Gastrocnemius medialis (tissue), 4 donors: ENCODE measurements around the gene MAGEA8. TPM values are rescaled to one million over a fixed set of nuclear protein-coding genes. Genes with fewer than 3 reads are reported as not detected.
"Not testable (repeated sequence)": the region's sequence is repeated elsewhere in the genome, so short reads cannot be mapped to it uniquely, and the experiment has no call there.

Source experiments
- ATAC-seq, 2 donors: fragments of 150-250 bp; one replicate each; pipeline ENCODE4 v1.9.1; 2016
- DNase-seq, 2 donors: peaks; one replicate each; pipeline ENCODE4 v3.0.0-alpha.2; 2019
- H3K27ac ChIP-seq, 4 donors: fragments of 200-600 bp; sonication (generic); 1 replicate in 1 of 4; 2 replicates in 3 of 4; pipeline ENCODE4 v1.5.1; 2016 to 2018; ENCODE audit warnings: mild to moderate bottlenecking in 2 of 4, moderate library complexity in 1 of 4
- H3K27me3 ChIP-seq, 3 donors: fragments of 200-600 bp; sonication (generic) in 2 of 3; 1 replicate in 1 of 3; 2 replicates in 2 of 3; pipeline versions ENCODE4 v1.5.1 to v1.6.0; 2016 to 2019; ENCODE audit warnings: mild to moderate bottlenecking in 1 of 3, moderate library complexity in 1 of 3
- H3K36me3 ChIP-seq, 2 donors: fragments of 200-600 bp; sonication (generic) in 1 of 2; one replicate each; pipeline ENCODE4 v1.5.1; 2017 to 2018
- H3K4me1 ChIP-seq, 2 donors: fragments of 200-600 bp; sonication (generic) in 1 of 2; one replicate each; pipeline ENCODE4 v1.5.1; 2016 to 2017; ENCODE audit warnings: mild to moderate bottlenecking in 2 of 2
- H3K4me3 ChIP-seq, 4 donors: fragments of 200-600 bp; sonication (generic) in 3 of 4; 1 replicate in 1 of 4; 2 replicates in 3 of 4; pipeline ENCODE4 v1.5.1; 2016 to 2019; ENCODE audit warnings: mild to moderate bottlenecking in 2 of 4
- H3K9me3 ChIP-seq, 3 donors: fragments of 200-600 bp; sonication (generic) in 2 of 3; 1 replicate in 1 of 3; 2 replicates in 2 of 3; pipeline ENCODE4 v1.5.1; 2016 to 2019
- CTCF ChIP-seq, 5 experiments: fragments of 450-650 bp in 3 of 5; fragments of 200-600 bp in 2 of 5; sonication (generic) in 2 of 5; IDR thresholded peaks in 4 of 5; conservative IDR thresholded peaks in 1 of 5; 1 replicate in 4 of 5; 2 replicates in 1 of 5; pipeline ENCODE4 v1.5.1; 2016 to 2019; ENCODE audit warnings: antibody characterized with exemption in 5 of 5, mild to moderate bottlenecking in 3 of 5, moderate library complexity in 3 of 5
- POLR2A ChIP-seq, 2 donors: fragments of 450-650 bp; IDR thresholded peaks; one replicate each; pipeline ENCODE4 v1.6.1; 2017; ENCODE audit warnings: antibody characterized with exemption in 2 of 2, mild to moderate bottlenecking in 2 of 2, moderate library complexity in 2 of 2
- in situ Hi-C, 4 donors: fragments of 200-750 bp; cut with MboI; loops; one replicate each; pipeline versions ENCODE4 v1.15.0 to v1.8.0; 2017; ENCODE audit warnings: low sequenced_read_pairs in 4 of 4
- intact Hi-C: fragments of 100-400 bp; cut with DNase I; formaldehyde crosslinking; loops from one replicate; pipeline ENCODE4 v1.15.1; 2023; ENCODE audit warnings: low total_unique reads
- total RNA-seq, 4 donors: library from RNA; depleted of rRNA; stranded (reverse); fragments of >200 nt; gene quantifications; one replicate each; pipeline versions ENCODE4 v1.1.0 to v1.2.3, GENCODE V29; 2016

Gene MAGEA8
- total RNA-seq: not detected

- H3K4me3 ChIP-seq: no peak within 1 kb of the TSS
- intact Hi-C loops: no loop called here
- ATAC-seq (no peak), DNase-seq (no peak)
- no peak within 1 kb of the TSS for H3K27ac ChIP-seq
- in situ Hi-C loops: no loop called here
- no peaks in the 10 kb centered on the region for H3K4me1 ChIP-seq
- no peaks in the 10 kb centered on the region for H3K27me3 ChIP-seq
- no peaks in the 10 kb centered on the region for H3K9me3 ChIP-seq
- no peak for TF ChIP-seq CTCF (IDR thresholded peaks at IDR 0.05 in 4 of 5, conservative IDR thresholded peaks at IDR 0.05 in 1 of 5)
- TF ChIP-seq POLR2A (IDR thresholded peaks at IDR 0.05): no peak
- no peaks in the 10 kb centered on the region for H3K36me3 ChIP-seq
Observed at GRCh38 chrX:149881081-149881711, at the start of gene MAGEA8. Gene MAGEA8 (plus strand): TSS chrX:149881183. CDS start chrX:149884273, 3,090 bp downstream.

- H3K4me1 ChIP-seq: no peaks in the 10 kb centered on the region
- intact Hi-C loops (no loop called here), in situ Hi-C loops (no loop called here)
- no peak for TF ChIP-seq CTCF (IDR thresholded peaks at IDR 0.05 in 4 of 5, conservative IDR thresholded peaks at IDR 0.05 in 1 of 5)
- no peaks in the 10 kb centered on the region for H3K27me3 ChIP-seq
- no peaks in the 10 kb centered on the region for H3K9me3 ChIP-seq
- no peak for ATAC-seq
- no peaks in the 10 kb centered on the region for H3K36me3 ChIP-seq
- no peak overlapping the region for H3K4me3 ChIP-seq
- no peak overlapping the region for H3K27ac ChIP-seq
- no peak for DNase-seq
Observed at GRCh38 chrX:149831473-149831872, 49.5 kb upstream of the MAGEA8 start.

- H3K27ac ChIP-seq, H3K9me3 ChIP-seq, ATAC-seq, H3K4me3 ChIP-seq, DNase-seq, H3K4me1 ChIP-seq, intact Hi-C loops, H3K27me3 ChIP-seq, in situ Hi-C loops, H3K36me3 ChIP-seq: not testable (repeated sequence)
Observed at GRCh38 chrX:149836728-149837127, 44.3 kb upstream of the MAGEA8 start.

- no peak overlapping the region for H3K27ac ChIP-seq
- in situ Hi-C loops (no loop called here), intact Hi-C loops (no loop called here)
- ATAC-seq (no peak), DNase-seq (no peak)
- TF ChIP-seq POLR2A (IDR thresholded peaks at IDR 0.05) (no peak), CTCF (IDR thresholded peaks at IDR 0.05 in 4 of 5, conservative IDR thresholded peaks at IDR 0.05 in 1 of 5) (no peak)
- no peak overlapping the region for H3K4me3 ChIP-seq
- H3K9me3 ChIP-seq: no peaks in the 10 kb centered on the region
- H3K36me3 ChIP-seq: no peaks in the 10 kb centered on the region
- no peaks in the 10 kb centered on the region for H3K27me3 ChIP-seq
- H3K4me1 ChIP-seq: no peaks in the 10 kb centered on the region
Observed at GRCh38 chrX:149837167-149837566, 43.8 kb upstream of the MAGEA8 start.

- no peaks in the 10 kb centered on the region for H3K9me3 ChIP-seq
- in situ Hi-C loops (no loop called here), intact Hi-C loops (no loop called here)
Observed at GRCh38 chrX:149837639-149838038, 43.3 kb upstream of the MAGEA8 start.

More at GRCh38 chrX:149837639-149838038, 43.3 kb upstream of the MAGEA8 start:
- Histone ChIP-seq H3K27ac (no peak overlapping the region), H3K4me1 (no peaks in the 10 kb centered on the region), H3K4me3 (no peak overlapping the region), H3K36me3 (no peaks in the 10 kb centered on the region), H3K27me3 (no peaks in the 10 kb centered on the region)
- no peak for TF ChIP-seq POLR2A (IDR thresholded peaks at IDR 0.05)
- TF ChIP-seq CTCF (IDR thresholded peaks at IDR 0.05 in 4 of 5, conservative IDR thresholded peaks at IDR 0.05 in 1 of 5): no peak
- DNase-seq: no peak
- ATAC-seq: no peak
